K562 (cell line): ENCODE data around the gene IP6K2.

Experiments used
- ADNP ChIP-seq: fragments of 200-800 bp; sonication (Bioruptor generic); IDR thresholded peaks from 2 replicates; pipeline ENCODE4 v1.6.1; 2016; ENCODE audit warnings: missing genetic modification characterization, missing compliant biosample characterization
- CTCF ChIP-seq, 3 experiments: IDR thresholded peaks in 2 of 3; conservative IDR thresholded peaks in 1 of 3; 2 replicates each; pipeline ENCODE4 v1.5.1; 2011 to 2012; ENCODE audit warnings: low read length in 3 of 3, mild to moderate bottlenecking in 3 of 3, control low read depth in 2 of 3, improper control_type of control experiment in 1 of 3, inconsistent platforms in 1 of 3, low read depth in 1 of 3, mixed read lengths in 1 of 3, moderate library complexity in 1 of 3; ENCODE audit not compliant: insufficient read depth in 2 of 3
- EP300 ChIP-seq: IDR thresholded peaks from 2 replicates; pipeline ENCODE4 v1.6.1; 2012; ENCODE audit warnings: low read length, improper control_type of control experiment
- FOS ChIP-seq: IDR thresholded peaks from 3 replicates; pipeline ENCODE4 v1.6.1; 2011; ENCODE audit not compliant: insufficient read length; ENCODE audit errors: extremely low read depth
- KAT7 ChIP-seq: sonication (generic); formaldehyde crosslinking; IDR thresholded peaks from 2 replicates; pipeline ENCODE4 v1.8.0; 2022; ENCODE audit warnings: missing genetic modification reagents, mild to moderate bottlenecking, borderline replicate concordance
- LARP7 ChIP-seq: fragments of 450-650 bp; IDR thresholded peaks from 2 replicates; pipeline ENCODE4 v1.6.1; 2016
- MAZ ChIP-seq, 2 experiments: fragments of 450-650 bp in 1 of 2; sonication (generic) in 1 of 2; formaldehyde crosslinking; IDR thresholded peaks in 1 of 2; conservative IDR thresholded peaks in 1 of 2; 2 replicates each; pipeline versions ENCODE4 v1.4.0 to v1.5.0; 2020; ENCODE audit warnings: mild to moderate bottlenecking in 1 of 2, missing genetic modification reagents in 1 of 2
- MCM5 ChIP-seq: fragments of 450-650 bp; IDR thresholded peaks from 2 replicates; pipeline ENCODE4 v1.6.1; 2016; ENCODE audit warnings: low read depth
- POLR2A ChIP-seq: fragments of 450-650 bp; conservative IDR thresholded peaks from 2 replicates; pipeline ENCODE4 v1.6.1; 2016
- ZBTB7A ChIP-seq: IDR thresholded peaks from 2 replicates; pipeline ENCODE4 v1.6.1; 2011; ENCODE audit warnings: low read depth, mild to moderate bottlenecking, low read length, moderate library complexity, borderline replicate concordance; ENCODE audit not compliant: control insufficient read depth
- ZNF398 ChIP-seq: fragments of 250-450 bp; sonication (Bioruptor Pico); IDR thresholded peaks from 2 replicates; pipeline ENCODE4 v1.8.0; 2021; ENCODE audit warnings: moderate library complexity, mild to moderate bottlenecking, inconsistent platforms
- ZNF77 ChIP-seq: fragments of 250-450 bp; sonication (Bioruptor Pico); IDR thresholded peaks from 2 replicates; pipeline ENCODE4 v1.5.0; 2020

DNA sequence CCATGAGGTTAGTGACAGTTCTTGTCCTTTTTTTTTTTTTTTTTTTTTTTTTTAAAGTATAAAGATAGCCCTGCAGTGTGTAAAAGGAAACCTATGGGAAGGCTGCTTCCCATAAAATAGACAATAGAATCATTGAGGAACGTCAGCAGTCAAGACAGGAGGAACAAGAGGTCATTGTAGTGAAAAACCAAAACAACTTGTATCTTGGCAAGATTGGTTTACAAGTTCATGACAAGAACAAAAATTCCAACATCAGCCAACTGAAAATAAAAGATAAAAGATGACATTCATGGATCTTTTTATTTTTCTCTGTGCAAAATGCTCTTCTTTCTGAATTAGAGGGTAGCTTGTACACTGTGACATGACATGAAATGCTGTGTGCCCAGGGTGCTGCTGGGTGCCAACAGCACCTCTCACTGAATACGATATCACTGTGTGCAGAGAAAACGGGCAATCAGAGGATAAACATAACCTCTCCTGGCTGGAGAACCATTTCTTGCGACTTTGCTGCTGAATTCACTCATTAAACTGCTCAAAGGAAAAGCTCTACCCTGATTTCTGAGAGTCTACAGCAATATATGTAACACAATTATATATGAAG is 30.1 kb upstream of the IP6K2 start:
- no peak for TF ChIP-seq ZBTB7A
- TF ChIP-seq KAT7 = no peak
- TF ChIP-seq FOS = no peak
- TF ChIP-seq MAZ (CRISPR knock-in tag; conservative IDR thresholded peaks at IDR 0.05 in 1 of 2, IDR thresholded peaks at IDR 0.05 in 1 of 2) = no peak
- TF ChIP-seq ADNP (tag) = no peak
- TF ChIP-seq EP300 = no peak
- TF ChIP-seq LARP7 = no peak
- no peak for TF ChIP-seq MCM5
- no peak for TF ChIP-seq POLR2A
- TF ChIP-seq ZNF398 (CRISPR knock-in tag) = no peak
- no peak for TF ChIP-seq CTCF (IDR thresholded peaks at IDR 0.05 in 2 of 3, conservative IDR thresholded peaks at IDR 0.05 in 1 of 3; ENCODE audit: insufficient read depth in 2 of 3, low read depth in 1 of 3, low read length in 3 of 3)
- TF ChIP-seq ZNF77 (CRISPR knock-in tag) = no peak
